ENCODE data around the gene GNG2. TPM values are rescaled to one million over a fixed set of nuclear protein-coding genes. Genes with fewer than 3 reads are reported as not detected.

Gene GNG2
- total RNA-seq, 1 experiment from 2014 or later: 9.3 TPM

- Histone ChIP-seq H4K20me1 (ENCODE audit: low read length) (no peaks in the 10 kb centered on the region), H2AFZ (ENCODE audit: low read length) (no peak overlapping the region), H3K9me3 (ENCODE audit: low read length) (no peaks in the 10 kb centered on the region), H3K9ac (ENCODE audit: low read length) (no peak overlapping the region), H3K36me3 (ENCODE audit: low read depth, low read length) (no peaks in the 10 kb centered on the region), H3K27ac (ENCODE audit: low read length) (no peak overlapping the region), H3K4me1 (ENCODE audit: insufficient read depth, low read length) (no peaks in the 10 kb centered on the region), H3K27me3 (ENCODE audit: low read length) (no peaks in the 10 kb centered on the region), H3K9me2 (replicated peaks; ENCODE audit: low read length) (no peaks in the 10 kb centered on the region), H3K4me2 (ENCODE audit: low read length) (no peak overlapping the region), H3K4me3 (ENCODE audit: low read length) (no peak overlapping the region), H3K79me2 (ENCODE audit: low read length) (no peaks in the 10 kb centered on the region), H3F3A (ENCODE audit: low read length, unreplicated experiment) (no peaks in the 10 kb centered on the region)
- TF ChIP-seq EZH2phosphoT487 (IDR thresholded peaks at IDR 0.05; ENCODE audit: borderline replicate concordance, low read length) (no peak), EZH2 (IDR thresholded peaks at IDR 0.05; ENCODE audit: low read length, unreplicated experiment) (no peak), CTCF (conservative IDR thresholded peaks at IDR 0.05; ENCODE audit: low read depth, low read length) (no peak)
- intact Hi-C loops (cut with micrococcal nuclease): no loop called here
- POLR2A ChIA-PET (ENCODE audit: unreplicated experiment): no interaction called here
- no TSS peak for BruUV-seq (replicated peaks)
- DNase-seq (no peak), ATAC-seq (no peak)
- CTCF ChIA-PET: no interaction called here
Observed at GRCh38 chr14:51889851-51890250, 29.4 kb downstream of the GNG2 start.

DNA sequence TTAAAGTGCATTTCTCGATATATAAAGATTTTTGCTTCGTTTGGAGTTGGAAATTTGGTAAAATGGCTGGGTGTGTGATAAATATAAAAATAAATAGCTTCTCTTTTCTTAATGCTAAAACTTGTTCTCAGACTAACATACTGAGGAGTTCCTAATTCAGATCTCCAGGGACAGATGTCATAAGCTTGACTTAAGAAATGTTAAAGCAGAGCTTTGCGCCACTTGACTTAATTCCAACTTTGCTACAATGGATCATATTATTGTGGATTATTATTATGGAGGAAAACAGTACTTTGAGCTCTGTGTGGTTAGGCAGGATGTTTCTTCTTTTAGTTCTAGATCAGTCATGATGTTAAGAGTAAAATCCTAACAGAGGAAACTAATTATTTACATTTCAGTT, 33.8 kb downstream of the GNG2 start:
- no peaks in the 10 kb centered on the region for H3K27me3 ChIP-seq (ENCODE audit: low read length)
- no peak for TF ChIP-seq CTCF (conservative IDR thresholded peaks at IDR 0.05; ENCODE audit: low read depth, low read length)
- TF ChIP-seq EZH2 (IDR thresholded peaks at IDR 0.05; ENCODE audit: low read length, unreplicated experiment): no peak
- TF ChIP-seq EZH2phosphoT487 (IDR thresholded peaks at IDR 0.05; ENCODE audit: borderline replicate concordance, low read length): no peak
- POLR2A ChIA-PET (ENCODE audit: unreplicated experiment): no interaction called here
- ATAC-seq (no peak), DNase-seq (no peak)
- no peak overlapping the region for H3K4me3 ChIP-seq (ENCODE audit: low read length)
- CTCF ChIA-PET: no interaction called here
- no peaks in the 10 kb centered on the region for H3F3A ChIP-seq (ENCODE audit: low read length, unreplicated experiment)
- no peak overlapping the region for H3K27ac ChIP-seq (ENCODE audit: low read length)
- H3K4me2 ChIP-seq (ENCODE audit: low read length): no peak overlapping the region
- no peaks in the 10 kb centered on the region for H4K20me1 ChIP-seq (ENCODE audit: low read length)
- no TSS peak for BruUV-seq (replicated peaks)
- no peak overlapping the region for H3K9ac ChIP-seq (ENCODE audit: low read length)
- H3K36me3 ChIP-seq (ENCODE audit: low read depth, low read length): no peaks in the 10 kb centered on the region
- no peaks in the 10 kb centered on the region for H3K79me2 ChIP-seq (ENCODE audit: low read length)
- intact Hi-C loops (cut with micrococcal nuclease): no loop called here
- no peaks in the 10 kb centered on the region for H3K4me1 ChIP-seq (ENCODE audit: insufficient read depth, low read length)
- H3K9me2 ChIP-seq (replicated peaks; ENCODE audit: low read length): no peaks in the 10 kb centered on the region
- H3K9me3 ChIP-seq (ENCODE audit: low read length): no peaks in the 10 kb centered on the region
- H2AFZ ChIP-seq (ENCODE audit: low read length): no peak overlapping the region

GRCh38 chr14:51895375-51895774, 35.0 kb downstream of the GNG2 start:
- Histone ChIP-seq H3K4me3 (ENCODE audit: low read length) (no peak overlapping the region), H3F3A (ENCODE audit: low read length, unreplicated experiment) (no peaks in the 10 kb centered on the region), H3K9me2 (replicated peaks; ENCODE audit: low read length) (no peaks in the 10 kb centered on the region), H3K4me2 (ENCODE audit: low read length) (no peak overlapping the region), H3K9ac (ENCODE audit: low read length) (no peak overlapping the region), H3K27ac (ENCODE audit: low read length) (no peak overlapping the region), H4K20me1 (ENCODE audit: low read length) (no peaks in the 10 kb centered on the region), H3K36me3 (ENCODE audit: low read depth, low read length) (no peaks in the 10 kb centered on the region), H2AFZ (ENCODE audit: low read length) (no peak overlapping the region), H3K79me2 (ENCODE audit: low read length) (no peaks in the 10 kb centered on the region), H3K9me3 (ENCODE audit: low read length) (no peaks in the 10 kb centered on the region), H3K4me1 (ENCODE audit: insufficient read depth, low read length) (no peaks in the 10 kb centered on the region), H3K27me3 (ENCODE audit: low read length) (no peaks in the 10 kb centered on the region)
- ATAC-seq (no peak), DNase-seq (no peak)
- intact Hi-C loops (cut with micrococcal nuclease): no loop called here
- no TSS peak for BruUV-seq (replicated peaks)
- ChIA-PET CTCF (no interaction called here), POLR2A (ENCODE audit: unreplicated experiment) (no interaction called here)
- TF ChIP-seq CTCF (conservative IDR thresholded peaks at IDR 0.05; ENCODE audit: low read depth, low read length): no peak
- TF ChIP-seq EZH2 (IDR thresholded peaks at IDR 0.05; ENCODE audit: low read length, unreplicated experiment): no peak
- no peak for TF ChIP-seq EZH2phosphoT487 (IDR thresholded peaks at IDR 0.05; ENCODE audit: borderline replicate concordance, low read length)
